Measurements from ENCODE around the gene SLC7A10.

Gene SLC7A10

GRCh38 chr19:33259539-33259938 is 33.9 kb upstream of the SLC7A10 start:
- DNase-seq = no peak
- Histone ChIP-seq H3K4me3 (no peak overlapping the region), H3K36me3 (no peaks in the 10 kb centered on the region), H3K27me3 (peaks cover 0 to 10% of the 10 kb centered on the region in 2 donors), H3K9me3 (peaks cover 0 to 9% (median 7%) of the 10 kb centered on the region in 3 donors), H3K4me1 (no peaks in the 10 kb centered on the region), H3K27ac (no peak overlapping the region)
- no peak for TF ChIP-seq CTCF (IDR thresholded peaks at IDR 0.05)
- intact Hi-C loops (cut with DNase I; ENCODE audit: low total_unique reads) = no loop called here

- no peak overlapping the region for H3K4me3 ChIP-seq
- intact Hi-C loops (cut with DNase I; ENCODE audit: low total_unique reads) = no loop called here
Observed at GRCh38 chr19:33257828-33258227, 32.2 kb upstream of the SLC7A10 start.

GRCh38 chr19:33256261-33256660 is 30.6 kb upstream of the SLC7A10 start:
- H3K4me1 ChIP-seq = no peaks in the 10 kb centered on the region
- no peak for DNase-seq
- intact Hi-C loops (cut with DNase I; ENCODE audit: low total_unique reads) = no loop called here
- peaks cover 0 to 9% (median 7%) of the 10 kb centered on the region in 3 donors for H3K9me3 ChIP-seq
- no peak overlapping the region for H3K27ac ChIP-seq
- H3K36me3 ChIP-seq = no peaks in the 10 kb centered on the region
- no peak for TF ChIP-seq CTCF (IDR thresholded peaks at IDR 0.05)
- H3K27me3 ChIP-seq = peaks cover 0 to 36% of the 10 kb centered on the region in 2 donors
- no peak overlapping the region for H3K4me3 ChIP-seq

More at GRCh38 chr19:33257828-33258227, 32.2 kb upstream of the SLC7A10 start:
- no peak for TF ChIP-seq CTCF (IDR thresholded peaks at IDR 0.05)
- no peak for DNase-seq
- H3K9me3 ChIP-seq = peaks cover 0 to 9% (median 7%) of the 10 kb centered on the region in 3 donors
- no peaks in the 10 kb centered on the region for H3K36me3 ChIP-seq
- H3K4me1 ChIP-seq = no peaks in the 10 kb centered on the region
- no peak overlapping the region for H3K27ac ChIP-seq
- H3K27me3 ChIP-seq = peaks cover 0 to 27% of the 10 kb centered on the region in 2 donors

- no peak for DNase-seq
- H3K27me3 ChIP-seq = peaks cover 0 to 40% of the 10 kb centered on the region in 2 donors
- H3K36me3 ChIP-seq = no peaks in the 10 kb centered on the region
- intact Hi-C loops (cut with DNase I; ENCODE audit: low total_unique reads) = no loop called here
- H3K9me3 ChIP-seq = peaks cover 0 to 9% (median 7%) of the 10 kb centered on the region in 3 donors
- H3K4me1 ChIP-seq = no peaks in the 10 kb centered on the region
- H3K27ac ChIP-seq = no peak overlapping the region
- H3K4me3 ChIP-seq = no peak overlapping the region
- TF ChIP-seq CTCF (IDR thresholded peaks at IDR 0.05) = no peak
Observed at GRCh38 chr19:33255781-33256180, 30.1 kb upstream of the SLC7A10 start.

GRCh38 chr19:33254245-33254824 is 28.7 kb upstream of the SLC7A10 start:
- H3K9me3 ChIP-seq = peaks cover 0 to 9% (median 7%) of the 10 kb centered on the region in 3 donors
- H3K27ac ChIP-seq = no peak overlapping the region
- H3K4me1 ChIP-seq = no peaks in the 10 kb centered on the region
- DNase-seq = no peak
- intact Hi-C loops (cut with DNase I; ENCODE audit: low total_unique reads) = no loop called here
- H3K36me3 ChIP-seq = no peaks in the 10 kb centered on the region
- H3K4me3 ChIP-seq = no peak overlapping the region
- no peak for TF ChIP-seq CTCF (IDR thresholded peaks at IDR 0.05)
- peaks cover 0 to 37% of the 10 kb centered on the region in 2 donors for H3K27me3 ChIP-seq
